HG03159 (cell line): Measurements from ENCODE around the gene MBD5.
A peak's percentile ranks its signal among the peaks of the same experiment; 100 is the strongest.
"Not testable (repeated sequence)": the region's sequence is repeated elsewhere in the genome, so short reads cannot be mapped to it uniquely, and the experiment has no call there.

Experiments
- ATAC-seq: cut with Tn5 transposase; IDR thresholded peaks from one replicate; pipeline ENCODE4 v1.9.1; 2021; ENCODE audit warnings: mild to moderate bottlenecking, moderate library complexity; ENCODE audit not compliant: unreplicated experiment

The MBD5 gene

DNA sequence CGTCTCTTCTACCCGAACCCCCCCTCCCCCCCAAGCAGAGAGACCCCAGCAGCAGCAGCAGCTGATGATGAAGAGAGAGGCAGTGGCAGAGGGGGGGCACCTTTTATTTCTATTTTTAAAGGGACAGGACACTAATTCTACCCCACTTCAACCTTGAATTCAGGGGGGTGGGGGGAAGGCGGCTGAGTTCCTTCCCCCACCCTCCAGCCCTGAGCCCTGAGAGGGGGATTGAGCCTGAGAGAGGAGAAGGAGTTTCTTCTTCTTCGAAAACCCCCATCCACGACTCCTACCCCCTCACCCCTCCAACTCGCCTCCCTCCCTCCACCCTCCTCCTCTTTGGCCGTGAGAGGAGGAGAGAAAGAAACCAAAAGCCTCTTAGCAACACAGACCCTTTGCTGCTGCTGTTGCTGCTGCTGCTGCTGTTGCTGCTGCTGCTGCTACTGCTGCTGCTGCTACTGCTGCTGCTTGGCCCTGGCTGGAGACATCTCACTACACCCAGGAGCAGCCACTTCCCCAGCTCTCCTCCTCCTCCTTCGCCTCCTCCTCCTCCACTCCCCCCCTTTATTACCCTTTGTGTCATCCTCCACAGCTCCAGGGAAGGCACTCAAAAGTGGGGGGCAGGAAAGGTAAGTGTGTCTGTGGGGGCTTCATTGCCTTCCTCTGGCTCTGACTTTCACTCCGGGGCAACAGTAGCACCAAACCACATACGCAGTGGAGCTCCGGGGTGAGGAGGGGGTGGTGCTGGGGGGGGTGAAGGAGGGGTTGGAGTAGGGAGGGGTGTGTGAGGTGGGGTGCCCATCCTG is at the start of gene MBD5:
Gene MBD5, plus strand, starts transcription at position 33 of the 803 bp plus-strand sequence.
- ATAC-seq, result peak; percentile 48

DNA sequence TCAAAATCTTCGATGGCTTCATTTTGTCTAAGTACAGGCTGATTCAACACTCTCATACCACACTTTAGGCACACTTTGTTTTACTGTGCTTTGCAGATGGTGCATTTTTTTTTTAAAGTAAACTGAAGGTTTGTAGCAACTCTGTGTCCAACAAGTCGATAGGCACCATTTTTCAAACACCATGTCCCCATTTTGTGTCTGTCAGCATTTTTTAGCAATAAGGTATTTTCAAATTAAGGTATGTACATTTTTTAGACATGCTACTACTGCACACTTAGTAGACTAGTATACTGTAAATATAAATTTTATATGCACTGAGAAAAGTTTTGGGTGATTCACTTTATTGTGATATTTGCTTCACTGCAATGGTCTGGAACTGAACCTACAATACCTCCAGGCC is 44.8 kb upstream of the MBD5 start:
- ATAC-seq, result no peak

DNA sequence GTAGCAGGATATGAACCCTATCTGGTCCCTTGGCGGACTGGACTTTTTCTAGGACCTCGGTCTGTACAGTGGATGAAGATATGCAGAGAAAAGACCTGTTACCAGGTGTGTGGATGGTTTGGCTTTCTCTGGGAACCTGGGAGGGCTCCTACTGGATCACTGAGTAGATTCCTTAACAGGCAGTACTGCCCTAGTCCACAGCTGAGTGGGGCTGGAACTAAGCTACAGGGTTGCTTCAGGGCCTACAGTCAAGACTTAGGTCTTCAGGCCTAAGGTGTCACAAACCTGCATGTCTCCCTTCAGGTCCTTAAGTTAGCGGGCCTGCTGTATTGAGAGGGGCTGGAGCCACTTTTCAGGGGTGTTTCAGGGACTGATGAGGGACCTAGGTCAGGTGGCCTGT is 43.2 kb upstream of the MBD5 start:
- no peak for ATAC-seq

DNA sequence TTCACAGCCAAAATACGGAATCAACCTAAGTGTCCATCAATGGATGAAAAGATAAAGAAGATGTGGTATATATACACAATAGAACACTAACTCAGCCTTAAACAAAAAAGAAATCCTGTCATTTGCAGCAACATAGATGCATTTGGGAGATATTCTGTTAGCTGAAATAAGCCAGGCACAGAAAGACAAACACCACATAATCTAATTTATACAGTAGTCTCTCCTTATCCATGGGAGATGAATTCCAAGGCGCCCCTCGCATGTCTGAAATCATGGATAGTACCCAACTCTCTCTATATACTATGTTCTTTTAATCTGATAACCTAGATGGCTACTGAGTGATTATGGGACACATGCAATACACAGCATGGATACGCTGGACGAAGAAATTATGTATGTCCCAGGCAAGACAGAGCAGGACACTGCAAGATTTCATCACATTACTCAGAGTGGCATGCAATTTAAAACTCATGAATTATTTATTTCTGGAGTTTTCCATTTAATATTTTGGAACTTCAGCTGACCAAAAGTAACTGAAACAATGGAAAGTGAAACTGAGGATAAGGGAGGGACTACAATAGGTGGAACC is 39.9 kb upstream of the MBD5 start:
- no peak for ATAC-seq

DNA sequence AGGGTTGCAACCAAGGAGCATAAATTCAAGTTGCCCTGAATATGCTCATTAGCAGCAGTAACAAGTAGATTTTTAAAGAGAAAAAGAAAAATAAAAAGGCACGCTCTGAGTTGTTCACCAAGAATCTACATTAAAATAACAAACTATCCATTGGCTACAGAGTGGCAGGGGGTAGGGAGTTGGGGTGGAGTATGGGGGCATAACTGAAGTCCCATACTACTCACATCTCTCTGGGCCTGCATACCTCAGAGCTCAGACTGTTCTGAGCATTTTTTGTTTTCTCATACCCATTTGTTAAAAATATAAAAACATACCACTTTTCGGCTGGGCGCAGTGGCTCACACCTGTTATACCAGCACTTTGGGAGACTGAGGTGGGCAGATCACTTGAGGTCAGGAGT is 31.8 kb upstream of the MBD5 start:
- ATAC-seq, result no peak

DNA sequence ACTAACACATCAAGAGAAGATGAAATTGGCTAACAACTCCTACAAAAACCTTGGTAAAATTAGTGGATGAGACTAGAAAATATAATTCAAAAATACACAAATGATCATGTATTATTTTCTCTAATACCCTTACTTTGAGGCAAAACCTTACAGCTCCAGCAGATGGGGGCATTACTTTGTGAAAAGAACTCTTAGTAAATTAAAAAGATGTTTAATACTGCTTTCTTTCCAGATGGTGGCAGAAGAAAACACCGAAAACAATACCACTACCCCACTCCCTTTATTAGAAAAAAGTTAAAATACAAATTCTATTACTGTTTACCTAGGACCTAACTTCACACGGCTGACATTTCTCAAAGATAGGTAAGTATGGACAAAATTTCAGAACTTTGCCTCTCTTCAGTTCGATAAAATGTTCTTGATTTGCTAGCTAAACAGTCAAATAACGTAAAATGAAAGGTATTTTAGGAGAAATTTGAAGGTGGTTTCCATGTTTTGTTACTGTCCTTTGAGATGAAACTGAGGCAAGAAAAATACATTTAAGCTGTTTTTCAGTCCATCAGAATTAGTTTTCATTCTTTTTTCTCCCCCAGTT is 31.0 kb upstream of the MBD5 start:
- peak; percentile 84 for ATAC-seq

DNA sequence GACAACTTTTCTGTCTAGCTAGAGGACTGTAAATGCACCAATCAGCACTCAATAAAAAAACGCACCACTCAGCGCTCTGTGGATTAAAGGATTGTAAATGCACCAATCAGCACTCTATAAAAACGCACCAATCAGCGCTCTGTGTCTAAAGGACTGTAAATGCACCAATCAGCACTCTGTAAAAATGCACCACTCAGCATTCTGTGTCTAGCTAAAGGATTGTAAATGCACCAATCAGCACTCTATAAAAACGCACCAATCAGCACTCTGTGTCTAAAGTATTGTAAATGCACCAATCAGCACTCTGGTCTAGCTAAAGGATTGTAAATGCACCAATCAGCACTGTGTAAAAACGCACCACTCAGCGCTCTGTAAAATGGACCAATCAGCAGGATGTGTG is 25.9 kb upstream of the MBD5 start:
- ATAC-seq, result not testable (repeated sequence)

DNA sequence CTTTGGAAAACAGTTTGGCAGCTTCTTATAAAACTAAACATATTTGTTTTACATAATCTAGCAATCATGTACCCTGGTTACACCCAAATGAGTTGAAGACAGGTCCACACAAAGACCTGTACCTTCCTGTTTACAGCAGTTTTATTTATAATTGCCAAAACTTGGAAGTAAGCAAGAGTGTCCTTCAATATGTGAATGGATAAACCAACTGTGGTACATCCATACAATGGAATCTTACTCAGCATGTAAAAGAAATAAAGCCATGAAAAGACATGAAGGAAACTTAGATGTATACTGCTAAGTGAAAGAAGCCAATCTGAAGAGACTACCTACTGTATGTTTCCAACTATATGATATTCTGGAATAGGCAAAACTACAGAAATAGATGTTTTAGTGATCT is 24.1 kb upstream of the MBD5 start:
- no peak for ATAC-seq

DNA sequence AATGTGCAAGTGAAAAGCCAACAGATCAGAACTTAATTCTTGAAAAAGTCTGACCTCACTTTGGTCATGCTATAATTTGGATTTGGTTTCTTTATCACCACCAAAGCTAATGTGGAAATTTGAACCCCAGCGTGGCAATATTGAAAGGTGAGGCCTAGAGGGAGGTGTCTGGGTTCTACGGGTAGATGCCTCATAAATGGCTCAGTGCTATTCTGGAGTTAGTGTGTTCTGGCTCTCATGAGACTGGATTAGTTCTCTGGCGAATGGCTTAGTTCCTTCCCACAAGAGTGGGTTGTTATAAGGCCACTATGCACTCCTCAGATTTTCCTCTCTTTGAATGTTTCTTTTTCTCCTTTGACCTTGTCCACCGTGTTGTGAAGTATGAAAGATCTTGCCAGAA is 22.7 kb upstream of the MBD5 start:
- no peak for ATAC-seq

DNA sequence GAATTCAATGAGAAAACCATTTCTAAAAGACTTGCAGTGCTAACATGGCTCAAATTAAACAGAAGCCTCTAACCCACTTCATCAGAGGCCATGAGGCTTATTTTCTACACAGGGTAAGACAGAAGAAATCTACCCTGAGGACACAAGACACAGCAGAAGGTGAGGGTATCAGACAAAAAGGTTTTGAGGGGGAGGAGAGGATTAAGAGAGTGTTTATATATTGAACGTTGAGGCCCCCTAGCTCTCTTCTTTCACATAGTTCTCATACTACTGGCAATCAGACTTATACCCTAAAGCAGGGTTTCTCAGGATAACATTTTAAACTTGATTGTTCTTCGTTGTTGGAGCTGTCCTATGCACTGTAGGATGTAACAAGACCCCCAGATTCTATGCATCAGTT is 21.8 kb upstream of the MBD5 start:
- no peak for ATAC-seq

DNA sequence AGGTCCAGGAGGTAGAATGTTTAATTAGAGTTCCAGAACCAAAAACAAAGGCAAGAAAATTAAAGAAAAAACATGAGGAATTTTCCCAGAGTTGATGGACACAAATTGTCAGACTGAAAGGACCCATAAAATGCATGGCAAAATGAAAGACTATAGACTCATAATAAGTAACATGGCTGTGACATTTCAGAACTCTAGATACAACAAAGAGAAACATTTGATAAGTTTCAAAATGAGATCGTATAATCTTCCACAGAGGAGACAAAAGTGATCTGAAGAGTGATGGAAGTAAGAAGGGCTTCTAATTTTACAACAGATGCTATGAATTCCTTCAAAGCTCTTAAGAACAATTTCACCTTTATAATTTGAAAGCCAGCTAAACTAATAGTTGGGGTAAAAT is 20.8 kb upstream of the MBD5 start:
- no peak for ATAC-seq

DNA sequence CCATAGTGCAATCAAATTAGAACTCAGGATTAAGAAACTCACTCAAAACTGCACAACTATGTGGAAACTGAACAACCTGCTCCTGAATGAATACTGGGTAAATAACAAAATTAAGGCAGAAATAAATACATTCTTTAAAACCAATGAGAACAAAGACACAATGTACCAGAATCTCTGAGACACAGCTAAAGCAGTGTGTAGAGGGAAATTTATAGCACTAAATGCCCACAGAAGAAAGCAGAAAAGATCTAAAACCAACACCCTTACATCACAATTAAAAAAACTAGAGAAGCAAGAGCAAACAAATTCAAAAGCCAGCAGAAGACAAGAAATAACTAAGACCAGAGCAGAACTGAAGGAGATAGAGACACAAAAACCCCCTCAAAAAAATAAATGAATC is 18.5 kb upstream of the MBD5 start:
- not testable (repeated sequence) for ATAC-seq

DNA sequence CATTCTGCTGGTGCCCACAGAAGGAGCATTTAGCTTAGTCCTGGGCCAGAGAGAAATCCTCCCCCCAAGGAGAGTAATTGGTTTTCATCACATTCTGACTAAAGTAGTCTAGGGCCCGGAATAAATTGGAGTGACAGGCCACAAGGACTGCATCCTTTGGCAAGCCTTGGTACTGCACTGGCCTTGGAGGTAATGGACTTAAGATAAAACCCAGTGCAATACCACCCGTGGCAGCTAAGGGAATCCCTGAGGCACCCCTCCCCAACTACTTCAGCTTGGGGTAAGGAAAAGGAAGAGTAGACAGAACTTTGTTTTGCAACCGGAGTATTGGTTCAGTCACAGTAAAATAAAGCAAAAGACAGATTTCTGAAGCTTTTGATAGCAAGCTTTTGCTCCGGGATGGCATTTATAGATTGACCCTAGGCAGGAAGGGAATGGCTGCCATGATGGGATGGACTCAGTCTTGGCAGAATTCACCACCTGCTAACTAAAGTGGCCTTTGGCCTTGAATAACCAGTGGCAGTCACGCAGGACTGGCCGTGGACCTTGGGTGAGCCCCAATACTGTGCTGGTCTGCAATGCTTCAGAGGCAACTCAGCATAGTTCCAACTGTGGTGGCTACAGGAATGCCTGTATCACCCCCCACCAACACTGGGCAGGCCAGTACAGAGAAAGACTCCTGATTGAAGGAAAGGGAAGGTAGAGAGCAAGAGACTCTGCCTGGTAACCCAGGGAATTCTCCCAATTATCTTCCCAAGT is 14.5 kb upstream of the MBD5 start:
- ATAC-seq, result no peak

DNA sequence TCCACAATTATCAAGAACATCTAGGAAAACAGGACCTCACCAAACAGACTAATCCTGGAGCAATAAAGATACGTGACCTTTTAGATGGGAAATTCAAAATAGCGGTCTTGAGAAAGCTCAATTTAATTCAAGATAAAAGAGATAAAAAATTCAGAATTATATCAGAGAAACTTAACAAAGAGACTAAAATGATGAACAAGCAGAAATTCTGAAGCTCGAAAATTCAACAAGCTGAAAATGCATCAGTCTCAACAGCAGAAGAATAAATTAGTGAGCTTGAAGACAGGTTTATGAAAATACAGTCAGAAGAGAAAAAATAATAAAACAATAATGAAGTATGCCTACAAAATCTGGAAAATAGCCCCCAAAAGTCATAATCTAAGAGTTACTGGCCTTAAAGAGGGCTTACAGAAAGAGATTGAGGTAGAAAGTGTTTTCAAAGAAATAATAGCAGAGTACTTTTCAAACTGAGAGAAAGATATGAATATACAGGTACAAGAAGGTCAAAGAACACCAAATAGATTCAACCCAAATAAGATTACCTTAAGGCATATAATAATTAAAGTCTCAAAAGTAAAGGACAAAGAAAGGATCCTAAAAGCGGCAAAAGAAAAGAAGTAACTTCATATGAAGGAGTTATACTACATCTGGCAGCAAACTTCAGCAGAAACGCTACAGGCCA is 13.5 kb upstream of the MBD5 start:
- no peak for ATAC-seq

DNA sequence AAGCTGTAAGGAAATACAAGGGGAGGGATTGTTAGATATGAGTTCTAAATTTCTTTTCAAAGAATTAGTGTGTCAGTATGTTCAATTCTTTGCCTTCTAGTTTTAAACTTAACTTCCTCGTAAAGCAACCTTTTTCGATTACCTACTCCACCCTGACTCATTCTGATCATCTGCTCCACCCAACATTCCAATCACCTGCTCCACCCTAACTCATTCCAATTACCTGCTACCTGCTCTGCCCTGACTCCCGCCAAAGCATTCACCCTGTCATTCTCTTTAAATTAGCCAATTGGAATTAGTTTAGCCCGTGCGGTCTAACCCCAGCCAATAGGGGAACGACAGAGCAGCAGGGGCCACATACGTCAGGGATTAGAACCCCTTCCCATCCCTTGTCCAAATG is 12.5 kb upstream of the MBD5 start:
- not testable (repeated sequence) for ATAC-seq

DNA sequence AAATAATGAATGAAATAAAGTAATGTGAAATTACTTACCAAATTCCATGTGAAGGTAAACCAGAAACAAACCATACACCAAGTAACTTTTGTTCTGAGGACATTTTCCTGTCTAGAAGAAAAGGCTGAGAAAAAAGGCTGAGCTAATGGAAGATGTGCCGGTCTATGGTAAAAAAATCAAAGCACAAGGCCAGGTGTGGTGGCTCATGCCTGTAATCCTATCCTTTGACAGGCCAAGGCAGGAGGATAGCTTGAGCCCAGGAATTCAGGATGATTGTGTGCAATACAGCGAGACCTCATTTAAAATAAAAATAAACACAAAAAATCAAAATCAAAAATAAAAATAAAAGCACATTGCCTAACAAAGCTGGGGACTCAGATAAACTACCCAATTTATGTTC is 7.0 kb upstream of the MBD5 start:
- ATAC-seq, result no peak

DNA sequence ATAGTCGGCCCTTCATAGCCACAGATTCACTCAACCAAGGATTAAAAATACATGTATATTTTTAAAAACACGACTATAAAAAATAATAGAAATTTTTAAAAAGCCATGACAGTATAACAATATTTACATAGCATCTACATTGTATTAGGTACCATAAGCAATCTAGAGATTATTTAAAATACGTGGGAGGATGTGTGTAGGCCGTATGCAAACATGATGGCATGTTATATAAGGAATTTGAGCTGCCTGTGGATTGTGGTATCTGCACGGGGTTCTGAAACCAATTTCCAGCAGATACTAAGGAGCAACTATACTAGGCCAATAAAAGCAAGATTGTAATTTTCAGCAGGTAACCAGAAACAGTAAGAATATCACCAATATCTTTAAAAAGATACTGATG is 6.3 kb upstream of the MBD5 start:
- ATAC-seq, result no peak

DNA sequence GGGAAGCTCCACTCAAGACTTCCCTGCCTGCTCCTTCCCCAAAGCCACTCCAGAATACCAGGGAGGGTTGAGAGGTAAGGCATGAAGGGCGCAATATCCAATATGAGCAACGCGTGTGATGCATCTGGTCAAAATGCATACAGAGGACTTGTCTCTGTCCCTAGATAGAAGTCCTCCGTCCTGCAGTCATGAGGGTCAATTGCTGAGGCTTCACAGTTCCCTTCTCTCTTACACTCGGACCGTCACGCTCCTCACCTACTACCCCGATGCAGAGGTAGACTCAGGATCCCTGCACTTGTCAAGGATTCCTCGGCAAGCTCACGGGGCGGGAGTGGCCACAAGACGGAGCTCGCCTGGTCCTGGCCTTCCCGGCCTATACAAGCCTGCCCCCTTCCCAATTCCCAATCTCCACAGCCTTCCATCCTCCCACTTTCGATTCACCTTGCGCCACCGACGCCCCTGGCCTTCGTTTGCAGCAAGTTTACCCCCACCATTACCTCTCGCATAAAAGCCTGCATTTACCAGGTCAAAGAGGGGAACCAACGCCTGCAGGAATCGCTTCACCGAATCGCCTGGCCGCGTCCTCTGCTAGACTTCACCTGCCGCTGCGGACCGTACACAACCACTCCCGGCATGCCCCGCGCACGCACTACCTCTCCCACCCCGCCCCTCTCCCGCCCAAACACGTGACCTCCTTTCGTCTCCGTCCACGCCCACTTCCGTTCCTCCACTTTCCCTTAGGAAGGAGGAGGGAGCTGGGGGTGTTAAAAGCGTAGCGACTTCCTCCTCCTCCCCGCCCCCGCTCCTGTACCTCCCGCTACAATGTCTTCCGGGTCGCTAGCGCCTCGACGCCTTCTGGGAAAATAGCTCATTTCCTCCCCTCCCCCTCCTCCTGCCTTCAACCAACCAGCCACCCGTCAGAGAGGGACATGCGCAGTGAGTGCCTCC is 506 bp upstream of the MBD5 start, which contains the start of gene ORC4:
Gene ORC4, minus strand, starts transcription at position 627 of the 948 bp plus-strand sequence. CDS start 44,779 bp downstream, outside the sequence.
- peak; percentile 77 for ATAC-seq

DNA sequence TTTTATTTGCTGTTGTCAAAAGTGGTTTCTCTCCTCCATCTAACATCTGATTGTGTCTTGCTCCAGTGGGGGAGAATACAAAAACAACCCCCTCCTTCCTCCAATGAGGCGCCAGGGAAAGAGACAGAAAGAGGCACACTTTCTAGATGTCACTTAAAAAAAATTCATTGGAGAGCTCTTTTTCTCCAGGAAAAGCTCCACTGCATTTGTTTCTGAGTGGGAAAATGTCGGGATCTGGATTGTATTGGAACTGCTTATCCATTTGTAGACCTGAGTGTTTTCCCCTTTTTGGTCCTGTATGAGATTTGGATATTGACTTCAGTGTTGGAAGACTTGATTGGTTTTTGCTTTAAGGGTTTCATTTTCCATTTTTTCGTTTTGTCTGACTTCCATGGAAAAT is 995 bp downstream of the MBD5 start:
- ATAC-seq, result no peak

DNA sequence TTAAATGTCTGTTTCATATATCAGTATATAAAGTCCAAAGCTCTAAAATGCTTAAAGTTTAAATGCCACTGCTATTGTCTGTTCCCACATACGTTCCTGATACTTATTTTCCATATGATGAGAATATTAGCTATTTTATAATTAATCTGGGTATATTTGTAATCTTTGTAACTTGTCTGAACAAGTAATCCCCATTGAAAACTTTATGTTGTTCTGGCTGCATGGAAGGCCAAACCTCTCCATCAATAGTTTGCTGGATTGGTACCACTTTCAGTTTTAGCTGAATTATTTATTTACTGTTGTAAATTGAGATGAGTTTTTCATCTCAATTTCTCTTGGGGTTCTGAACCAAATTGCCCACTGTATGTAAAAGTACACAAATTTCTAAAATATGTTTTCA is 1.5 kb downstream of the MBD5 start:
- no peak for ATAC-seq
